Breast epithelium (tissue), 3 donors: ENCODE measurements around the gene ZAP70.

Source experiments
- CTCF ChIP-seq, 3 donors: fragments of 450-650 bp; IDR thresholded peaks; one replicate each; pipeline ENCODE4 v1.5.1; 2016 to 2017; ENCODE audit warnings: antibody characterized with exemption in 3 of 3, mild to moderate bottlenecking in 3 of 3, moderate library complexity in 3 of 3
- POLR2A ChIP-seq: fragments of 450-650 bp; IDR thresholded peaks from one replicate; pipeline ENCODE4 v1.6.1; 2016; ENCODE audit warnings: antibody characterized with exemption, mild to moderate bottlenecking, moderate library complexity
- POLR2AphosphoS5 ChIP-seq, 3 donors: sonication (generic); formaldehyde crosslinking; IDR thresholded peaks; one replicate each; pipeline ENCODE4 v1.6.1; 2017; ENCODE audit warnings: antibody characterized with exemption in 3 of 3

DNA sequence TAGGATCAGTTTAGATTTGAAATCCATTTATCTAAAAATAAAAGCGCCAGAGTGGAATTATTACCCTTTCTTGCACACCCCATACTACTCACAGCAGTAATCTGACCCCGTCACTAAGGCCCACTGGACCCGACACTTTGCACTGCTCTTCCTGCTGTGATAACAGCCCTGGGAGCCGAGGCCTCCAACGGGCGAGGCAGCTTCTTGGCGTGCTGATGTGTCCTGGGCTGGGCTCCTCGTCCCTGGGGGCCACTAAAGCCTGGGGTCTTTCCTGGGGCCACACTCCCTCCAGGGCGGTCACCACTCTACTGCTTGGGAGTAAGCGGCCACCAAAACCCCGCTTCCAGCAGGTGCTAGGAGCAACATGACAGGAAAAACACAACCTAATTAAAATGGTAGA lies 61.7 kb downstream of the ZAP70 start:
- TF ChIP-seq CTCF (IDR thresholded peaks at IDR 0.05) (no peak), POLR2A (no peak), POLR2AphosphoS5 (IDR thresholded peaks at IDR 0.05) (no peak)
